Measurements from ENCODE around the gene MLXIP.

MLXIP gene

DNA sequence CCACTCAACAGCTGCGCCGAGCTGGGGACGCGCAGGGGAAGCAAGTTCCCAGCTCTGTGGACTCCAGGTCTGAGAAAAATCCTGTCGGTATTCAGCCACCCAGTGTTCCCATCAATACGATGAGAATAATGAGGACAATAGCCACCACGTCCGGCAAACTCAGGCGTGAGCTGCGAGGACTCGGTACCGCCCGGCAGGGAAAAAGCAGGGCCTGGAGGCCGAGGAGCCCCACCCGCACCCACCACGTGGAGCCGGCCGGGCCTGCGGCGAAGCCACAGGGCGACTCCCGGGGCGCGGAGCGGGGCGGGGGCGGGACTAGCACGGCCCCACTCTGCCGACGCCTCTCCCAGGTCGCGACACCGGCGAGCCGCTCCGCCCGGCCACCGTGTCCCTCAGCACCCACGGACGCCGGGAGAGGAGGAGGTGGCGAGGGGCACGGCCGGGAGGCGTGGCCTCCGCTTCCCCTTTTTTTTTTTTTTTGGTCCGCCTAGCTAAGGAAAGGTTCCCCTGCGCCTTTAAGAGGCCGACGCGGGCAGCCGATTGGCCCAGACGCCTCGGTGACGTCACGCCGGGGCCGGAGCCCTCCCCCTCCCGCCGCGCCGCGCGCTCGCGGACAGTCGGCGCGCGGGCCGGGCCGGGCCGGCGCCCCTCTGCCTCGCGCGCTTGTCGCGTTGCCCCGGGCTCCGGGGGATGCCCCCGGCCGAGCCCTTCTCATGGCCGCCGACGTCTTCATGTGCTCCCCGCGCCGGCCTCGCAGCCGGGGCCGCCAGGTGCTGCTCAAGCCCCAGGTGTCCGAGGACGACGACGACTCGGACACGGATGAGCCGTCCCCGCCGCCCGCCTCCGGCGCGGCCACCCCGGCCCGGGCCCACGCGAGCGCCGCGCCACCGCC lies at the start of gene MLXIP (continued):
- TF ChIP-seq HIC1 (tag by site-specific recombination; IDR thresholded peaks at IDR 0.05) (peak; percentile 37; the same call in 1 of the 2 replicates), KLF16 (tag by site-specific recombination; IDR thresholded peaks at IDR 0.05) (peak; percentile 77), ZNF266 (tag by site-specific recombination; IDR thresholded peaks at IDR 0.05; ENCODE audit: low read depth) (no peak), IKZF3 (tag by site-specific recombination; IDR thresholded peaks at IDR 0.05) (no peak), ZNF792 (tag by site-specific recombination; IDR thresholded peaks at IDR 0.05) (no peak), ZNF169 (tag by site-specific recombination; IDR thresholded peaks at IDR 0.05) (no peak), ZNF146 (tag by site-specific recombination; IDR thresholded peaks at IDR 0.05) (no peak), ZNF24 (tag by site-specific recombination; IDR thresholded peaks at IDR 0.05) (no peak), ZFHX2 (tag by site-specific recombination; conservative IDR thresholded peaks at IDR 0.05) (peak; percentile 90), PRDM1 (tag by site-specific recombination; IDR thresholded peaks at IDR 0.05) (no peak), ZNF175 (tag by site-specific recombination; IDR thresholded peaks at IDR 0.05) (no peak), ZNF701 (tag by site-specific recombination; IDR thresholded peaks at IDR 0.05) (no peak), ZNF221 (tag by site-specific recombination; IDR thresholded peaks at IDR 0.05; ENCODE audit: borderline replicate concordance) (no peak), BCL11A (tag by site-specific recombination; IDR thresholded peaks at IDR 0.05; ENCODE audit: low read depth) (0 out of 2 replicates have a peak, but pooled peaks have one; percentile 21), ZIC2 (tag by site-specific recombination; IDR thresholded peaks at IDR 0.05) (peak; percentile 58; the same call in 1 of the 2 replicates), ZSCAN23 (tag by site-specific recombination; IDR thresholded peaks at IDR 0.05) (no peak), ZNF658 (tag by site-specific recombination; IDR thresholded peaks at IDR 0.05) (no peak), ZNF791 (tag by site-specific recombination; IDR thresholded peaks at IDR 0.05) (no peak), ZNF416 (tag by site-specific recombination; IDR thresholded peaks at IDR 0.05) (no peak), HOXD13 (CRISPR knock-in tag; IDR thresholded peaks at IDR 0.05; ENCODE audit: borderline replicate concordance) (no peak), ZSCAN5A (tag by site-specific recombination; IDR thresholded peaks at IDR 0.05) (peak; percentile 75; the same call in 1 of the 2 replicates), ZNF621 (tag by site-specific recombination; IDR thresholded peaks at IDR 0.05) (no peak), SETDB1 (IDR thresholded peaks at IDR 0.05; ENCODE audit: insufficient read length, low read length) (no peak), ZNF777 (tag by site-specific recombination; IDR thresholded peaks at IDR 0.05; ENCODE audit: borderline replicate concordance) (no peak), ATF2 (tag by site-specific recombination; IDR thresholded peaks at IDR 0.05; ENCODE audit: low read depth) (peak; percentile 92), ZBTB48 (tag by site-specific recombination; IDR thresholded peaks at IDR 0.05) (no peak), PRDM2 (tag by site-specific recombination; IDR thresholded peaks at IDR 0.05; ENCODE audit: borderline replicate concordance) (no peak)
- TF ChIP-seq, protein P1, sequence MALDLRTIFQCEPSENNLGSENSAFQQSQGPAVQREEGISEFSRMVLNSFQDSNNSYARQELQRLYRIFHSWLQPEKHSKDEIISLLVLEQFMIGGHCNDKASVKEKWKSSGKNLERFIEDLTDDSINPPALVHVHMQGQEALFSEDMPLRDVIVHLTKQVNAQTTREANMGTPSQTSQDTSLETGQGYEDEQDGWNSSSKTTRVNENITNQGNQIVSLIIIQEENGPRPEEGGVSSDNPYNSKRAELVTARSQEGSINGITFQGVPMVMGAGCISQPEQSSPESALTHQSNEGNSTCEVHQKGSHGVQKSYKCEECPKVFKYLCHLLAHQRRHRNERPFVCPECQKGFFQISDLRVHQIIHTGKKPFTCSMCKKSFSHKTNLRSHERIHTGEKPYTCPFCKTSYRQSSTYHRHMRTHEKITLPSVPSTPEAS (tag by site-specific recombination; IDR thresholded peaks at IDR 0.05), result no peak

All from HEK293 (cell line).